ENCODE measurements around the gene DLG4.

The DLG4 gene

GRCh38 chr17:7226721-7227710 is 7.4 kb upstream of the DLG4 start:
- DNase-seq: no peak

- DNase-seq: no peak
Measured at GRCh38 chr17:7225711-7226331, 6.2 kb upstream of the DLG4 start.

- no peak for DNase-seq
Measured at GRCh38 chr17:7224661-7225111, 5.0 kb upstream of the DLG4 start.

GRCh38 chr17:7224110-7224509 is 4.5 kb upstream of the DLG4 start:
- DNase-seq: no peak

- DNase-seq: no peak
Measured at GRCh38 chr17:7223375-7223774, 3.7 kb upstream of the DLG4 start.

- no peak for DNase-seq
Measured at GRCh38 chr17:7222972-7223292, 3.3 kb upstream of the DLG4 start.

GRCh38 chr17:7222093-7222971 is 2.7 kb upstream of the DLG4 start:
- no peak for DNase-seq

- peak; percentile 18 for DNase-seq
Measured at GRCh38 chr17:7221278-7222092, 1.8 kb upstream of the DLG4 start.

GRCh38 chr17:7220593-7221277 is 1.1 kb upstream of the DLG4 start:
- peak; percentile 83 for DNase-seq

GRCh38 chr17:7219229-7219811 is 316 bp downstream of the DLG4 start:
- no peak for DNase-seq

GRCh38 chr17:7218758-7219157 is 878 bp downstream of the DLG4 start:
- no peak for DNase-seq

- DNase-seq: peak; percentile 22
Measured at GRCh38 chr17:7218166-7218565, 1.5 kb downstream of the DLG4 start.

GRCh38 chr17:7217113-7217987 is 2.3 kb downstream of the DLG4 start:
- peak; percentile 67 for DNase-seq

- DNase-seq: no peak
Measured at GRCh38 chr17:7216242-7217112, 3.2 kb downstream of the DLG4 start.

- no peak for DNase-seq
Measured at GRCh38 chr17:7215652-7216180, 3.9 kb downstream of the DLG4 start.

- DNase-seq: no peak
Measured at GRCh38 chr17:7215136-7215638, 4.4 kb downstream of the DLG4 start.

- DNase-seq: peak; percentile 98
Measured at GRCh38 chr17:7214300-7215135, 5.1 kb downstream of the DLG4 start.

GRCh38 chr17:7213895-7214299 is 5.7 kb downstream of the DLG4 start:
- peak; percentile 81 for DNase-seq

All from hematopoietic multipotent progenitor cell treated with erythropoietin and hydrocortisone succinate and interleukin-3 and kit ligand, for 8 days (in vitro differentiated cells).